Measurements from ENCODE around the gene VIT.

- TF ChIP-seq CTCF (IDR thresholded peaks at IDR 0.05) = no peak
- TF ChIP-seq POLR2A (IDR thresholded peaks at IDR 0.05) = no peak
- TF ChIP-seq EP300 (IDR thresholded peaks at IDR 0.05) = no peak
Observed at GRCh38 chr2:36831185-36831584, 134.7 kb downstream of the VIT start.
